Measurements from ENCODE around the gene PLD1.
"Not testable (repeated sequence)": the region's sequence is repeated elsewhere in the genome, so short reads cannot be mapped to it uniquely, and the experiment has no call there.

PLD1 gene

GRCh38 chr3:171654326-171654725 lies 156.0 kb downstream of the PLD1 start:
- no peak for DNase-seq

DNA sequence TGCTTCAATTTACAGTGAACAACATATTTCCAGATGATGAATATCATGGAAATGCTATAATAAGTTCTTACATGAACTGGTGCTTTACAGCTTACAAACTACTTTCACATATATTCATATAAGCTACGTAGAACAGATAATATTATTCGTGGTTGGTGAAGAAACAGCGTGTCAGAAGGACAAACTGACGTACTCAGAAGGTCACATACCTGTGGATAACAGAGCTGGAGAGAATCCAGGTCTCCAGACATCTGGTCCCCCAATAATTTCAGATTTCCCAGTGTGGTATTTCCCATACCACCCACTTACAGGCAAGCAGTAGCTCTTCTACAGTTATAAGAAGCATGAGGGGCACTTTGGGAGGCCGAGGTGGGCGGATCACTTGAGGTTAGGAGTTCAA lies 156.6 kb downstream of the PLD1 start:
- no peak for DNase-seq

GRCh38 chr3:171652932-171653331 lies 157.4 kb downstream of the PLD1 start:
- no peak for DNase-seq

GRCh38 chr3:171649911-171650592 lies 160.2 kb downstream of the PLD1 start:
- no peak for DNase-seq

DNA sequence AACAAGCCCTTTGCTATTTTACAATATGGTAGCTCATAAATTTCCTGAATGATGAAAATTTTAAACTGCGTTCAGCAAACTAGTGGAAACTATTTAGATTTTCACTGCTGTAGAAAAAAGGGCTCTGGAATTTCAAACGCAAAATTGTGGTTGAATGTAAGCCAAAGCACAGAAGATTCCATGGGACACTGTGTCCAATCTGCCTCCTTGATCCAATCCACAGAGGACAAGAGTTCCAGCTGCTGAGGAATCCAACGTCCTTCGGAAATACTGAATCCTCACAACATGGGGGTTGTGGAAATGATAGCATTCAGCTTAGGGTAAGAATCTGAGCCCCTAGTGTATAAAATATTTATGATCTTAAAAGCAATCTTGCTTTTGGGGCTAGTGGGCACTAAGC lies 161.0 kb downstream of the PLD1 start:
- DNase-seq: no peak

DNA sequence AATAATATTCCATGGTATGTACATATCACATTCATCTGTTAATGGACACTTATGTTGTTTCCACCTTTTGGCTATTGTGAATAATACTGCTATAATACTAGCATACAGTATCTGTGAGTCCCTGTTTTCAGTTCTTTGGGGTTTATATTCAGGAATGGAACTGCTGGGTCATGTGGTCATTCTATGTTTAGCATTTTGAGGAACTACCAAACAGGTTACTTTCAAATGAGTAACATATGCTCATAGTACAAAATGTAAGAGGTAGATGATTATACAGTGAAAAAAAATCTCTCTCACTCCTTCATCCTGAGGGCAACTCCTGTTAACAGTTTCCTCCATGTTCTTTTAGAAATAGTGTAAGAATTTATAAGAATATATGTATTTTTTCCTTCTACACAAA lies 162.2 kb downstream of the PLD1 start:
- DNase-seq: no peak

DNA sequence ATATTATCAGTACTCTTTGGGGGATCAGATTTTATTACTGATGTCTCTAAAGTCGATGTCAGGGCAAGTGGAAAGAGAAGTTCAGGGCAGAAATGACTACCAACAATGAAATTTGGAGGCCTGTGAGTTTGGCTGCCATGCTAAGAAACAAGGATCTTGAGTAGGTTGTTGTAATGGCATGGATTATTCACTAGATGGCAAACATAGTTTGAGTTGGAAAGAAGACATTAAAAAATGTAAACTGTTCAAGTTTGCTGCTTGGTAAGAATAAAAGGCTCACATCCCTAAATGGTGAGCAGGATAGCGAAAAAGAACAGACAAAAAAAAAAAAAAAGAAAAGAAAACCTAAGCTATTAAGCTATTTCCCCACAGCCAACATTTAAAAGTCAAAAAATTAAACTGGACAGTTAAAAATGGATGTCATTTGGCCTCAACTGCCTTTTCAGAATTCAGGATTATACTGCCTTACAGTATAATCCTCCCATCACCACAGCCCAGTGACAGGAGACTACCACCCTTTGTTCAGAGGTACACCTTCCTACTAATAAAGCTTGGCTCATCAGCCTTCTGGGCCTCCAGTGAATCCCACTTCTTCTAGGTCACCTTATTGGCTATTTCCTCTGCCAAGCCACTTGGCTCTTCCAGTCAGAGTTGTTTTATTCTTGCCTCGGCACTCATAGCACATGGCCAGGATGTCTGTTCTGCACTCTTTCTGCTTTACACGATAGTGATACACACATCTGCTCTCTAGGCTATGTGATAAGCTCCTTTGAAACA lies 163.7 kb downstream of the PLD1 start:
- DNase-seq: no peak

GRCh38 chr3:171644681-171645080 lies 165.6 kb downstream of the PLD1 start:
- DNase-seq: no peak

DNA sequence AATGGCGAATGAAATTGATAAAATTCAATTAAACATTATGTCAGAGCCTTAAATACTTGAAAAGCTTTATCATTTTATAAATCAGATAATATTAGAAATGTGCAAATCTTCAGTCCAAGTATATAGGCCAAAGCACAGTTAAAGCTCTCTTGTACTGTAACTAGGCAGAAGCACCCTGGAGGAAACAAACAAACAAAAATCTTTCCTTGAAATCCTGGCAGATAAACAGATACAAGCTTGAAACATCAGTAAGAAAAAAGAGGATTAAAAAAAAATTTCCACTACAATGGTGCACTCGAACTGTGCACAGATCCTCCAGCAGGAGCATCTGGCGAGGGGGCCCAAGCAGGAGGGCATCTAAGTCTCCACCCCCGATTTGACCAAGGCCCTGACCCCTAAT lies 166.6 kb downstream of the PLD1 start:
- no peak for DNase-seq

- no peak for DNase-seq
Measured at GRCh38 chr3:171643033-171643432, 167.2 kb downstream of the PLD1 start.

GRCh38 chr3:171640520-171641412 lies 169.5 kb downstream of the PLD1 start:
- DNase-seq: no peak

GRCh38 chr3:171636666-171637065 lies 173.6 kb downstream of the PLD1 start:
- DNase-seq: no peak

DNA sequence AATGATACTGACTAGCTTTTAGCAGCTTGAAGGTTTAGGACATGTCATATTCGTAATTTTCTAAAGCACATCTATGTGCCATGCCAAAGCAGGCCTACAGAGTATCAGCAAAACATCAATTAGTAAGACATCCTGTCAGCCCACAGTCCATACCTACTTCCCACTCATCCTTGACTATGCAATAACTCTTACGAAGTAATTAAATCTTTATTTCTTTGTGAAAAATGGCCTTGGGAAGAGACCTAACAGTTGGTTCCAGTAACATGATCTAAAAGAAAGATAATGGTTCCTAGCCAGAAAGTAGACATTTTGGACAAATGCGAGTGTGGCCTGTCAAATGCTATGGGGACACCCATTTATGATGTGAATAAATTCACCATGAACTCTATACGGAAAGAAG lies 177.5 kb downstream of the PLD1 start:
- no peak for DNase-seq

GRCh38 chr3:171626799-171627198 lies 183.5 kb downstream of the PLD1 start:
- not testable (repeated sequence) for DNase-seq

DNA sequence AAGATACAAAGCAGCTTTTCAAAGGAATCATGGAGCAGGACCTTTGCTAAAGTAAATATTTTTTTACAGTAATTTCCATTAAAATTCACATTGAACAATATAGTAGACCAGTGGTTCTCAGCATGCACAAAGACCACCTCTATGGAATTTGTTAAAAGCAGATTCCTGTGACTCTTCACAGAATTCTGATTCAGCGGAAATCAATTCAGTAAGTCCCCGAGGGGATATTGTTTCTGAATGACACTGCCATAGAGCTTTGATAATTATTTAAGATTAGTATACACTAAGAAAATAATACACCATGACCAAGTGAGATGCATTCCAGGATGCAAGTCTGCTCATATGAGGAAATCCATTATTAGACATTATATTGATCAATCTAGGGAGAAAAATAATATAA lies 188.2 kb downstream of the PLD1 start:
- no peak for DNase-seq

- no peak for DNase-seq
Measured at GRCh38 chr3:171620825-171621434, 189.4 kb downstream of the PLD1 start.

DNA sequence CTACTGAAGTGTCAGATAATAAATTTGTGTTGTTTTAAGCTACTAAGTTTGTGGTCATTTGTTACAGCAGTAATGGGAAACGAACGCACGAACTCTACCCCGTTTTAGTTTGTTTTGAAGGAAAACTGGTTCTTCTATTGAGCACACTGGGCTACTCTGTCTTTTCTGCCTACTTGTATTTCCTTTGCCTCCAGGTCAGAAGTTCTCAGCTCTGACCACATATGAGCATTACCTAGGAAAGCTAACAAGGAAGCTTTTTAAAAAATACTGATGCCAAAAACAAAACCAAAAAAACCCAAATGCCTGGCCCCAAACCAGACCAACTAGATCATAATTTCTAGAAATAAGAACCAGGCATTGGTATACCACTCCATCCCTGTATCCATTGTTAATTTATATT lies 193.5 kb downstream of the PLD1 start:
- DNase-seq: no peak

GRCh38 chr3:171615686-171616085 lies 194.6 kb downstream of the PLD1 start:
- no peak for DNase-seq

- DNase-seq: no peak
Measured at GRCh38 chr3:171615281-171615680, 195.0 kb downstream of the PLD1 start.

DNA sequence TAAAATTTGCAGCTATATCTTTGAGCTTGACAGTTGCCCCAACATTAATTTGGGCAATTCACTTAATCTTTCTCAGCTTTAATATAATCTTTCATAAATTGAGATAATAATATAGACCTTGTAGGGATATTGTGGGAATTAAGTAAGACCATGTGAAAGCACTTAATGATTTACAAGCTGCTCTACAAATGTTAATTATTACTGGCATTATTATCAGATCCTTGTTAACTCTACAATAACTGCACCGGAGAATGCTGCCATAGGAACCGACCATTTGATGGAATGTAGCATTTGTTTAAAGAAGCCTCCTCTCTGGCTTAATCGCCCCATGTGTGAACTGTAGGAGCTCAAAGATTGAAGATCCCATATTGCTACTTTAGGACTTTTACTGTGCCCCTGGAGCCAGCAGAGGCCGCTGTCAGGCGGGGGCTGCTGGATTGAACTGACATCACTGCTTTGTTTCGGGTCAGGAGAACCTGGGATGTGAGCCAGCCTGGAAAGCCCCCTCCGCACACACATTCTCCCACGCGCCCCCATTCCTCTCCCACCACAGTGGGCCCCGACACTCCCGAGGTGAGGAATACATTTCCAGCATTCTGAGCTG lies 195.9 kb downstream of the PLD1 start:
- DNase-seq: no peak

DNA sequence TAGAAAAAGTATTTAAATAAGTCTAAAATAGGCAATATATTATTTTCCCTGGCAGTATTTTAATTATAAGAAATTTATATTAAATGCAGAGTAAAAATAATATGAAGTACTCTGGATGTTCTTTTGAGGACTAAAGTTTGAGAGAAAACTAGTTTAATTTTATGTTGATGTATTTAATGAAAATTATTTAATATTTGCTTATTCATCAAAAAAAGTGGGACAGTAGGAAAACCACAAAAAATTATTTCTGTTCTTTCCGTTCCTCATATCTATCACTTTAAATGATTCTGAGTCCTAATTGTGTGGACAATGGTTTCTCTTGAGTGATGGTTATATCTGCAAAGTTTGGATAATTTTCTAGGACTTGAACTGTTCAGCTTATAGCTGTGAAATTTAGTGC lies 202.8 kb downstream of the PLD1 start:
- no peak for DNase-seq

GRCh38 chr3:171606151-171606751 lies 204.0 kb downstream of the PLD1 start:
- DNase-seq: no peak
